Gastrocnemius medialis (tissue), 4 donors: ENCODE data around the gene FRAS1.

Source experiments
- POLR2A ChIP-seq, 2 donors: fragments of 450-650 bp; IDR thresholded peaks; one replicate each; pipeline ENCODE4 v1.6.1; 2017; ENCODE audit warnings: antibody characterized with exemption in 2 of 2, mild to moderate bottlenecking in 2 of 2, moderate library complexity in 2 of 2
- TF ChIP-seq, protein P1 (sequence below), 5 experiments: fragments of 450-650 bp in 3 of 5; fragments of 200-600 bp in 2 of 5; sonication (generic) in 2 of 5; IDR thresholded peaks in 4 of 5; conservative IDR thresholded peaks in 1 of 5; 1 replicate in 4 of 5; 2 replicates in 1 of 5; pipeline ENCODE4 v1.5.1; 2016 to 2019; ENCODE audit warnings: antibody characterized with exemption in 5 of 5, mild to moderate bottlenecking in 3 of 5, moderate library complexity in 3 of 5

DNA sequence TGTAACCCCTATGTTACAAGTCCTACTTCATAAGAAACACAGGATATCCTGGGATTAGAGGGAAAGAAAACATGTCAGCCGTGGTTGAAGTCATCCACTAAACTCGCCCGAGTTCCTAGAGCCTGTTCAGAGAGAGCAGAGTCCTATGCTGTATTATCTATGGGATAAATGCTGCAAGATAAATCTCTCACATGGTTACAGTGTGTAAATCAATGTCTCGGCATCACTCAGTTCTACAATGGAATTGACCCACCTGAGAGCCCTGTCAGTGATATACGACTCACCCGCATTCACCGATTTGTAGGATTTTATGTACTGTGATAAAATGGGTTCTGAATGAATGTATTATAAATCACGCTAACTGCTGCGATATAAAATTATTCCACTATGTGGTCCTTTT is 366.7 kb downstream of the FRAS1 start:
- TF ChIP-seq, protein P1, sequence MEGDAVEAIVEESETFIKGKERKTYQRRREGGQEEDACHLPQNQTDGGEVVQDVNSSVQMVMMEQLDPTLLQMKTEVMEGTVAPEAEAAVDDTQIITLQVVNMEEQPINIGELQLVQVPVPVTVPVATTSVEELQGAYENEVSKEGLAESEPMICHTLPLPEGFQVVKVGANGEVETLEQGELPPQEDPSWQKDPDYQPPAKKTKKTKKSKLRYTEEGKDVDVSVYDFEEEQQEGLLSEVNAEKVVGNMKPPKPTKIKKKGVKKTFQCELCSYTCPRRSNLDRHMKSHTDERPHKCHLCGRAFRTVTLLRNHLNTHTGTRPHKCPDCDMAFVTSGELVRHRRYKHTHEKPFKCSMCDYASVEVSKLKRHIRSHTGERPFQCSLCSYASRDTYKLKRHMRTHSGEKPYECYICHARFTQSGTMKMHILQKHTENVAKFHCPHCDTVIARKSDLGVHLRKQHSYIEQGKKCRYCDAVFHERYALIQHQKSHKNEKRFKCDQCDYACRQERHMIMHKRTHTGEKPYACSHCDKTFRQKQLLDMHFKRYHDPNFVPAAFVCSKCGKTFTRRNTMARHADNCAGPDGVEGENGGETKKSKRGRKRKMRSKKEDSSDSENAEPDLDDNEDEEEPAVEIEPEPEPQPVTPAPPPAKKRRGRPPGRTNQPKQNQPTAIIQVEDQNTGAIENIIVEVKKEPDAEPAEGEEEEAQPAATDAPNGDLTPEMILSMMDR (IDR thresholded peaks at IDR 0.05 in 4 of 5, conservative IDR thresholded peaks at IDR 0.05 in 1 of 5) = no peak
- TF ChIP-seq POLR2A (IDR thresholded peaks at IDR 0.05) = no peak
